ENCODE data around the gene BCAS1.
"Not testable (repeated sequence)": the region's sequence is repeated elsewhere in the genome, so short reads cannot be mapped to it uniquely, and the experiment has no call there.

Gene BCAS1

DNA sequence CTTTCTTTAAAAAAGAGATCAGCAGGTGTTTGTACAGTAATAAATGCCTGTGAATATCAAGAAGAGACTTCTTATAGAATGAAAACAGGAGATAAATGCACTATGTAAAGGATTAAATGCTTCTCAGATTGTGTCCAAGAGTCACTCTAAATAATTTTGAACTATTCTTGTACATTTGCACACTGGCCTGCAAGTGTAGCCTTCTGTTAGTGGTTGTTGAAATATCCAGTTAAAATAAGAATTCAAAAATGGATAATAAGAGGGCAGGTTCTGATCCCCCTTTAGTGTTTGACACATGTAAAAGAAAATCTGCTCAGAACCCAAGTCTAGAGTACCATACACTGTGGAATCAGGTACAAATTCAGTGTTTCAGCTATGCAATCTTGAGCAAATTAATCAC is 91.9 kb downstream of the BCAS1 start:
- Histone ChIP-seq H3K4me1 (ENCODE audit: insufficient read depth, low read length) (no peaks in the 10 kb centered on the region), H3K36me3 (ENCODE audit: insufficient read depth, low read length) (no peaks in the 10 kb centered on the region), H3K9me3 (ENCODE audit: low read length) (no peaks in the 10 kb centered on the region), H3K9ac (ENCODE audit: low read length) (no peak overlapping the region), H3K27ac (ENCODE audit: low read depth, low read length) (no peak overlapping the region), H3K27me3 (ENCODE audit: control insufficient read depth in 1 of 2, insufficient read depth in 2 of 2, low read length in 2 of 2) (no peaks in the 10 kb centered on the region), H3K4me3 (ENCODE audit: low read depth in 1 of 2, low read length in 2 of 2) (no peak overlapping the region)

DNA sequence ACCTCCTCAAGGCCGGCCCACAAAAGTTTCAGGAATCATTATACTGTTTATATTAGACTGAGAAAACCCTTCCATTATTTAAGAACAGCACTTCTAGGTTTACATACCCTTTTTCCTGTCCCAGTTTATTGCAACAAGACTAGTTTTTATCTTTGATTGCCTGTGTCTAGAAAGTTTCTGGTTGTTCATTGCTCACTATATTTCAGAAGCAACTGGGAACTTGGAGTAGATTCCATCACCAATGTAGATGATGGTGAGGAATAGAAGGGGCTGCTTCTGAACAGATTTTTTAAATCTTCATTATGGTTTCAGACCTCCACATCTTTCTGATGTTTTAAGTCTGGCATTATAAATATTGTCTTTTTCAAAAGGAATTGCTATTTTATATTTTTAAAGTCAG is 93.0 kb downstream of the BCAS1 start:
- Histone ChIP-seq H3K9me3 (ENCODE audit: low read length) (no peaks in the 10 kb centered on the region), H3K9ac (ENCODE audit: low read length) (no peak overlapping the region), H3K27me3 (ENCODE audit: control insufficient read depth in 1 of 2, insufficient read depth in 2 of 2, low read length in 2 of 2) (no peaks in the 10 kb centered on the region), H3K4me1 (ENCODE audit: insufficient read depth, low read length) (no peaks in the 10 kb centered on the region), H3K4me3 (ENCODE audit: low read depth in 1 of 2, low read length in 2 of 2) (no peak overlapping the region), H3K36me3 (ENCODE audit: insufficient read depth, low read length) (no peaks in the 10 kb centered on the region), H3K27ac (ENCODE audit: low read depth, low read length) (no peak overlapping the region)

DNA sequence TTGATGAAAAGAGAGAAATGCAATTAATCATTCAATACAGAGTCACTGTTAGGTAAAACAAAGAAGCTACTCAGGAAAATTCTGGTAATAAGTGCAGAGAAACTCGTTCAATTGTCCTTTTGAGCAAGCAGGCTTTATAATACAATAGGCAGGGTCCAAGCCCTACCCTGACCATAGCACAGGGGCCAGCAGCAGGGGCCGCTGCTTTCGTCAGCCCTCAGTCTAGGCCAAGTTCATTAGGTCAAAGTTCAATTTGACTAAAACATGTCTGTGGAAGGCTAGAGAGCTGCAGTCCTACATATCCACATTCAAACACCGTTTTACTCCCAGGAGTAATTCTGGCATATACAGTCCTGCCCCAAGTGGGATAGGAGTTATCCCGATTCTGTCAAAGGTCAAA is 94.6 kb downstream of the BCAS1 start:
- H3K27ac ChIP-seq (ENCODE audit: low read depth, low read length) = no peak overlapping the region
- no peak overlapping the region for H3K9ac ChIP-seq (ENCODE audit: low read length)
- no peaks in the 10 kb centered on the region for H3K4me1 ChIP-seq (ENCODE audit: insufficient read depth, low read length)
- H3K9me3 ChIP-seq (ENCODE audit: low read length) = no peaks in the 10 kb centered on the region
- H3K4me3 ChIP-seq (ENCODE audit: low read depth in 1 of 2, low read length in 2 of 2) = no peak overlapping the region
- no peaks in the 10 kb centered on the region for H3K27me3 ChIP-seq (ENCODE audit: control insufficient read depth in 1 of 2, insufficient read depth in 2 of 2, low read length in 2 of 2)
- no peaks in the 10 kb centered on the region for H3K36me3 ChIP-seq (ENCODE audit: insufficient read depth, low read length)

DNA sequence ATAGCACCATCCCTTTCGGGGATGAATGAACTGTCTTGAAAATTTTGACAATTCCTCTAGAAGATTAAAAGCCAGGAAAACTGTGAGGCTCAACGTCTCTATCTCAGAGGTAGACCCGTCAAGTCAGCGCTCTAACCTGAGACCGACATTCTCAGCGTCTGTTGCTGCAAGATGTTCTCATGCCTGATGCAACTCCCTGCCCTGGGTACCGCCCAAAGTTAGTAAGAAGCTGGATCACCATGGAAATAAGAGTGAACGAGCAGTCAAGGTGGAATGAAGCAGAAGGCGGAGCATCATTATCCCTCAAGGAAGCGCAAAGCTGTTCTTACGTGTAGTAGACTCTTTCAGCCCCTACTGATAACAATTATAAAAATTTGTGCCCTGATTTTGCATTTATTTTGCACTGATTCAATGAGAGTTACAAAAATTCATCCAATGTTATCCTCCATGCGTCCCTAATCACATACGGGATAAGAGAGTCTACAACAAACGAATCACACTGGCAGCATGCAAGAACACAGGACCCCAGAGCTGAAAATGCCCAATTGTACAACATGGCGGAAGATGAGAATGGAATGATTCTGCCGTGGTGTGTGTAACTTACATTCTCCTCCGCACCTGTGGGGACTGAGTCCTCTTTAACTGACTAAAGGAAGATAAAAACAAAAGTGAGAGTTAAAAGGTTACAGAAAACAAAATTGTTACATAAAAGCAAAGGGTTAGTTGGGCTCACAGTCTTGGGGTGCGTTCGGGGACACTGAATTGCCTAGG is 95.4 kb downstream of the BCAS1 start:
- Histone ChIP-seq H3K27me3 (ENCODE audit: control insufficient read depth in 1 of 2, insufficient read depth in 2 of 2, low read length in 2 of 2) (no peaks in the 10 kb centered on the region), H3K36me3 (ENCODE audit: insufficient read depth, low read length) (no peaks in the 10 kb centered on the region), H3K4me3 (ENCODE audit: low read depth in 1 of 2, low read length in 2 of 2) (no peak overlapping the region), H3K4me1 (ENCODE audit: insufficient read depth, low read length) (no peaks in the 10 kb centered on the region), H3K9ac (ENCODE audit: low read length) (no peak overlapping the region), H3K27ac (ENCODE audit: low read depth, low read length) (no peak overlapping the region), H3K9me3 (ENCODE audit: low read length) (no peaks in the 10 kb centered on the region)

DNA sequence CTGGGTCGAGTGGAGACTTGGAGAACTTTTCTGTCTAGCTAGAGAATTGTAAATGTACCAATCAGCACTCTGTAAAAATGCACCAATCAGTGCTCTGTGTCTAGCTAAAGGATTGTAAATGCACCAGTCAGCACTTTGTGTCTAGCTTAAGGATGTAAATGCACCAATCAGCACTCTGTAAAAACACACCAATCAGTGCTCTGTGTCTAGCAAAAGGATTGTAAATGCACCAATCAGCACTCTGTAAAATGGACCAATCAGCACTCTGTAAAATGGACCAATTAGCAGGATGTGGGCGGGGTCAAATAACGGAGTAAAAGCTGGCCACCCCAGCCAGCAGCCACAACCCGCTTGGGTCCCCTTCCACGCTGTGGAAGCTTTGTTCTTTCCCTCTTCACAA is 96.5 kb downstream of the BCAS1 start:
- H3K27me3 ChIP-seq (ENCODE audit: control insufficient read depth in 1 of 2, insufficient read depth in 2 of 2, low read length in 2 of 2); H3K4me3 ChIP-seq (ENCODE audit: low read depth in 1 of 2, low read length in 2 of 2); H3K9ac ChIP-seq (ENCODE audit: low read length): not testable (repeated sequence)

DNA sequence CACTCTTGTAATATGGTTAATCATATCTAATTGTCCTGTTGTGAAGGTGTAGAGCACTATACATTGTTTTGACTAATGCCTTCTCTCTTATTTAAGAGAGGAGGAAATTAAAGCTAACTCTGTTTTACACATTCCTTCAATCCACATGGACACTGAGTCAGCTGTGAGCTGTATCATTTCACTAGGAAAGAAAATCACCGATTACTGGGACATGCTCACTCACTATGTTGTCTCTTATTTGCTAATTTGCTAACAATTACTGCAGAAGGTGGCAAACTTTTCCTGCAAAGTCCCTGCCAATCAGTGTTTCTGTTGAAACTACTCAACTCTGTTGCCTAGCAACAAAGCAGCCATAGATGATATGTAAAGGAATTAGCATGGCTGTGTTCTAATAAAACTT is 98.2 kb downstream of the BCAS1 start:
- Histone ChIP-seq H3K9me3 (ENCODE audit: low read length) (no peaks in the 10 kb centered on the region), H3K4me3 (ENCODE audit: low read depth in 1 of 2, low read length in 2 of 2) (no peak overlapping the region), H3K27ac (ENCODE audit: low read depth, low read length) (no peak overlapping the region), H3K9ac (ENCODE audit: low read length) (no peak overlapping the region), H3K27me3 (ENCODE audit: control insufficient read depth in 1 of 2, insufficient read depth in 2 of 2, low read length in 2 of 2) (no peaks in the 10 kb centered on the region), H3K36me3 (ENCODE audit: insufficient read depth, low read length) (no peaks in the 10 kb centered on the region), H3K4me1 (ENCODE audit: insufficient read depth, low read length) (no peaks in the 10 kb centered on the region)

More for the DNA sequence above, 96.5 kb downstream of the BCAS1 start:
- not testable (repeated sequence) for H3K4me1 ChIP-seq (ENCODE audit: insufficient read depth, low read length); H3K9me3 ChIP-seq (ENCODE audit: low read length); H3K36me3 ChIP-seq (ENCODE audit: insufficient read depth, low read length); H3K27ac ChIP-seq (ENCODE audit: low read depth, low read length)

DNA sequence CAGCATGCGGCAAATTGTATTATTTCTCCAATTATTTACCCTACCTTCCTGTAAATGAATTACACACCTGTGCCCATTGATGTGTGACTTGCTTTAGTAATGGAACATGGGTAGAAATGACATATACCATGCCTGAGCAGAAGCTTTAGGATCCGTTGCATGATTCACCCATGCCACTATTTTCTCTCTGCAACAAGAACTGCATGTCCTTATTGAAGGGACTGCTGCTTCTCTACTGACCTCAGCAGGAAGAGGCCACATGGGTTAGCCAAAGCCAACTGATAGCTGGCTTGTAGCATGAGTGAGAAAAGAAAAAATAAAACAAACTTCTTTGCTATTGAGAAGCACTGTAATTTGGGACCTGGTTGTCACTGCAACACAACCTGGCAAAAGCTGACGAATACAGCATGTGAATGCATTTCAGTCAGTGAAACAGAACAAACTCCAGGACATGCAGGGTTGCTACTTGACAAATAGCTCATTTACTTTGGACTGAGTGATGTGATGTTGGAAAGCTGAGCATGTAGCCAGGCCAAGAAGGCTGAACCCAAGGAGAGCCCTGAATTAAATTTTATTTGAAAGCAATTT is 99.2 kb downstream of the BCAS1 start:
- Histone ChIP-seq H3K9me3 (ENCODE audit: low read length) (no peaks in the 10 kb centered on the region), H3K27me3 (ENCODE audit: control insufficient read depth in 1 of 2, insufficient read depth in 2 of 2, low read length in 2 of 2) (no peaks in the 10 kb centered on the region), H3K27ac (ENCODE audit: low read depth, low read length) (no peak overlapping the region), H3K4me3 (ENCODE audit: low read depth in 1 of 2, low read length in 2 of 2) (no peak overlapping the region), H3K36me3 (ENCODE audit: insufficient read depth, low read length) (no peaks in the 10 kb centered on the region), H3K4me1 (ENCODE audit: insufficient read depth, low read length) (no peaks in the 10 kb centered on the region), H3K9ac (ENCODE audit: low read length) (no peak overlapping the region)

DNA sequence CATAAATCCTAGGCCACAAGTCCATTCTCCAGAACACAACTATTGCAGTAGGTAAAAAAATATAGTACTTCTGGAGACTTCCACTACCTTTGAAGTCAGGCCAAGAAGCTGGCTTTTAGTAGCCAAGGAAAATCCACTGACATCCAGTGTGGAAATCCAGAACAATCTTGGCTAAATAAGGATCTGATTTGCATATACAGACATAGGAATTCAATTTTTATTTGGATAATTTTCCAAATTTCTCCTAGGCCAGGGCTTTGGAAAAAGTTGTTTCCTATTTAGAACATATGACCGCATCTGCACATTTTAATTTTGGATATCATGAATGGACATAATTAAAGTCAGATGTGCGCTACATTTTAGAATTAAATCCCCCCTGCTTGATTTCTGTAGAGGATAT is 100.2 kb downstream of the BCAS1 start:
- H3K4me1 ChIP-seq (ENCODE audit: insufficient read depth, low read length) = no peaks in the 10 kb centered on the region
- H3K4me3 ChIP-seq (ENCODE audit: low read depth in 1 of 2, low read length in 2 of 2) = no peak overlapping the region
- no peaks in the 10 kb centered on the region for H3K27me3 ChIP-seq (ENCODE audit: control insufficient read depth in 1 of 2, insufficient read depth in 2 of 2, low read length in 2 of 2)
- no peaks in the 10 kb centered on the region for H3K9me3 ChIP-seq (ENCODE audit: low read length)
- no peaks in the 10 kb centered on the region for H3K36me3 ChIP-seq (ENCODE audit: insufficient read depth, low read length)
- H3K9ac ChIP-seq (ENCODE audit: low read length) = no peak overlapping the region
- H3K27ac ChIP-seq (ENCODE audit: low read depth, low read length) = no peak overlapping the region

DNA sequence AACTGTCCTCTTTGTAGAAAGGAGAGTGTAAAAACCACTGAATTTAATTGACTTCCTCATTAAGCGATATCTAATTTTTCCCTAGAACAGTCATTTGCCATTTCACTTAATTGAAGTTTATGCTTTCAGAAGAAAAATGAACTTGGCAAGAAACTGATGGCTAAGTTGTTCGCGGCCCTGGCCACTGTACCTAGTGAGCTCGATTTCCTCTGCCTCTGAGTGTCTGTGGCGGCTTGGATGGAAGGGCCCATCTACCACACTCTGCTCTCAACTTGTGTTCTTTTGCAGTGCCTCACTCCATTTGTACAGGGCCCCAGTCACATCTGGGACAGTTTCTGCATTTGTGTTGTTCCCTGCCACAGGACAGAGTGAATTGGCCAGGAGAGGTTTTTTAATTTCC is 102.9 kb downstream of the BCAS1 start:
- Histone ChIP-seq H3K27me3 (ENCODE audit: control insufficient read depth in 1 of 2, insufficient read depth in 2 of 2, low read length in 2 of 2) (no peaks in the 10 kb centered on the region), H3K9me3 (ENCODE audit: low read length) (no peaks in the 10 kb centered on the region), H3K4me3 (ENCODE audit: low read depth in 1 of 2, low read length in 2 of 2) (no peak overlapping the region), H3K36me3 (ENCODE audit: insufficient read depth, low read length) (no peaks in the 10 kb centered on the region), H3K4me1 (ENCODE audit: insufficient read depth, low read length) (no peaks in the 10 kb centered on the region), H3K27ac (ENCODE audit: low read depth, low read length) (no peak overlapping the region), H3K9ac (ENCODE audit: low read length) (no peak overlapping the region)

DNA sequence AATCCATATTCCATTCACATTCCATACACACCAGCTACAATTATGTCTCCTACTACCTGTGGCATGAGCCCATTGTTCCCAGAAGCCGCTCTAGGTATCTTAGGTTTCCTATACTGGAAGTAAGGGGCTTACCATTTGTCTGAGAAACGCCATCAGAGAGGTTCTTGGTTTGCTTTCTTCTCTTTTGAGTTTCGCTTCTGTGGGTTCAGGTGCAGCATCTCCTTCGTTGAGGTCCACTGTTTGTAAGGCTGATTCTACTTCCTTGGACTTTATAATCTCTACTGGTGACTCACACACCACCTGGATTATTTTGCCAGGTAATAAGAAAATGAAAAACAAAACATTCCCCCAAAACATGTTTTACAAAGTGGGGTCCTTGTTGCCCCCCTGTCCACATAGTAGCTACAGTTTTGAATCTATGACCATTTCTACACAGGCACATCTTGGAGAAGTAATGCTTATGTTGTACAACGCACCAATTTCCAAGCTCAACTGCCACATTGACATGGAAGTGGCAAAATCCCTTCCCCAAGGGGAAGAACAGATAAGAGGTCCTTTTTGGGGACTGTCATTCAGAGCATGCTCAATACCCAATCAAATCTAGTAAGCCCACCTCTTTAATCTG is 103.5 kb downstream of the BCAS1 start:
- Histone ChIP-seq H3K27ac (ENCODE audit: low read depth, low read length) (no peak overlapping the region), H3K4me1 (ENCODE audit: insufficient read depth, low read length) (no peaks in the 10 kb centered on the region), H3K9me3 (ENCODE audit: low read length) (no peaks in the 10 kb centered on the region), H3K9ac (ENCODE audit: low read length) (no peak overlapping the region), H3K27me3 (ENCODE audit: control insufficient read depth in 1 of 2, insufficient read depth in 2 of 2, low read length in 2 of 2) (no peaks in the 10 kb centered on the region), H3K4me3 (ENCODE audit: low read depth in 1 of 2, low read length in 2 of 2) (no peak overlapping the region), H3K36me3 (ENCODE audit: insufficient read depth, low read length) (no peaks in the 10 kb centered on the region)

DNA sequence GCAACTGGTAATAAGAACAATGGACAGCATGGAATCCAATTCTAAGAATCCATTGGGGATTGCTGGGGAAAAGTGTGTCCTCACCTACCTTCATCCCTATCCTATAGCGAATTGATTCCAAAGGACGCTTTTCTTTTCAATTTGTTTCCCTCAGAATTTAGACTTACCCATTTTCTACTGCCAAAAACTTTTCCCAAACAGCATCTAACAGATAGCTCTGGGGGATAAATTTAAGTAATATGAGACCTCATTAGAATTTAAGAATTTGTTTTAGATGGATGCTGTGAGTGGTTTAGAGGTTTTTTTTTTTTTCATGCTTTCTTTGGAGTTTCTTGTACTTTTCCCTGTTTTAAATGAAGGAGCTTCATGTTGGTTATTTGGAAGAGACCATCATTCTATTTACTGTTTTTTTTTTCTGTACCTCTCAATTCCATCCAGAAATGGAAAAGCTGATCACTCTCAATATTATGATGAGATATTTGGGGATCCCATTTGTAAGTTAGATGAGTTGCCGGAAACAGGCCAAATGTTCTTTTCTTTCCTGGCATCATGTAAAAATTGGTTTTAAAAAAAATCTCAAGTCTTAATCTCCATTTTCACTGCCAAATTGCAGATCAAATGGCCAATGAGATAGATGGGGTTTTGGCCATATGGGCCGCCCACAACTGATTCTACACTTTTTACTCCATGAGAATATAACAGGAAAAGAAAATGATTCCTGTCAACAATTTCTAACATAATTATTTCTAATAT is 105.7 kb downstream of the BCAS1 start:
- Histone ChIP-seq H3K27ac (ENCODE audit: low read depth, low read length) (no peak overlapping the region), H3K36me3 (ENCODE audit: insufficient read depth, low read length) (no peaks in the 10 kb centered on the region), H3K9ac (ENCODE audit: low read length) (no peak overlapping the region), H3K4me1 (ENCODE audit: insufficient read depth, low read length) (no peaks in the 10 kb centered on the region), H3K27me3 (ENCODE audit: control insufficient read depth in 1 of 2, insufficient read depth in 2 of 2, low read length in 2 of 2) (no peaks in the 10 kb centered on the region), H3K4me3 (ENCODE audit: low read depth in 1 of 2, low read length in 2 of 2) (no peak overlapping the region), H3K9me3 (ENCODE audit: low read length) (no peaks in the 10 kb centered on the region)

All from muscle layer of colon (tissue), 2 donors.